Adrenal gland (tissue), 19 donors: ENCODE measurements around the gene OLFM1. TPM values are rescaled to one million over a fixed set of nuclear protein-coding genes. Genes with fewer than 3 reads are reported as not detected.

ENCODE experiments used
- DNase-seq, 7 donors: peaks; one replicate each; pipeline ENCODE4 v3.0.0-alpha.2; 2019 to 2020
- H3K27ac ChIP-seq, 5 donors: fragments of 200-600 bp; sonication (generic) in 4 of 5; 1 replicate in 3 of 5; 2 replicates in 2 of 5; pipeline versions ENCODE4 v1.5.1 to v1.8.0; 2016 to 2020; ENCODE audit warnings: mild to moderate bottlenecking in 1 of 5
- H3K27me3 ChIP-seq: fragments of 200-600 bp; 2 replicates; pipeline ENCODE4 v1.8.0; 2021
- H3K36me3 ChIP-seq, 2 donors: fragments of 200-600 bp; replicated peaks in 1 of 2; 1 replicate in 1 of 2; 2 replicates in 1 of 2; pipeline versions ENCODE4 v1.5.1 to v1.8.0; 2018 to 2022
- H3K4me1 ChIP-seq, 2 donors: fragments of 200-600 bp; replicated peaks in 1 of 2; 1 replicate in 1 of 2; 2 replicates in 1 of 2; pipeline versions ENCODE4 v1.5.1 to v1.8.0; 2018 to 2021
- H3K4me3 ChIP-seq, 4 donors: fragments of 200-600 bp; sonication (generic) in 3 of 4; one replicate each; pipeline ENCODE4 v1.5.1; 2016 to 2018
- H3K9me3 ChIP-seq, 3 donors: fragments of 200-600 bp; sonication (generic) in 1 of 3; replicated peaks in 1 of 3; 1 replicate in 2 of 3; 2 replicates in 1 of 3; pipeline versions ENCODE4 v1.5.1 to v1.8.0; 2016 to 2021
- CTCF ChIP-seq, 6 experiments: fragments of 450-650 bp in 4 of 6; fragments of 200-600 bp in 2 of 6; sonication (generic) in 1 of 6; IDR thresholded peaks; 1 replicate in 5 of 6; 2 replicates in 1 of 6; pipeline versions ENCODE4 v1.5.1 to v1.8.0; 2016 to 2021; ENCODE audit warnings: antibody characterized with exemption in 6 of 6, mild to moderate bottlenecking in 2 of 6, moderate library complexity in 1 of 6
- POLR2A ChIP-seq, 2 donors: fragments of 450-650 bp; IDR thresholded peaks; one replicate each; pipeline ENCODE4 v1.6.1; 2017; ENCODE audit warnings: antibody characterized with exemption in 2 of 2, mild to moderate bottlenecking in 2 of 2, moderate library complexity in 1 of 2
- WGBS, 4 donors: extraction: QIAGEN DNeasy Blood & Tissue Kit in 2 of 4; methylation state at CpG; one replicate each; pipeline versions ENCODE4 v1.1.5 to v1.1.7; 2013 to 2017; 5-methylcytosine and 5-hydroxymethylcytosine counted together
- intact Hi-C, 2 donors: fragments of 100-400 bp; cut with DNase I; formaldehyde crosslinking; loops; one replicate each; pipeline versions ENCODE4 v1.14.1 to v1.15.0; 2022 to 2023
- long read RNA-seq, 10 donors: library from polyadenylated mRNA in 3 of 10; unstranded in 2 of 10; stranded (forward) in 1 of 10; transcript quantifications; one replicate each; pipeline ENCODE4 v2.0.0 and lab custom pipeline, GENCODE V29; 2021 to 2026
- polyA plus RNA-seq, 3 donors: library from polyadenylated mRNA; stranded (reverse); fragments of 200-250 nt in 2 of 3; fragments of 350-450 nt in 1 of 3; fragmentation: Illumina TruSeq in 1 of 3; extraction: RNeasy Lipid Tissue Mini Kit (QIAGEN cat#74804) in 1 of 3; gene quantifications; one replicate each; pipeline ENCODE4 v1.2.3, GENCODE V29; 2013 to 2014
- total RNA-seq, 9 donors: library from RNA; depleted of rRNA in 4 of 9; stranded (reverse); fragments of >200 nt in 4 of 9; fragments of 120-200 nt in 1 of 9; fragmentation: NEBNext Ultra II Directional in 1 of 9; extraction: Animal tissue kit (Norgen Biotek cat#: 25700) in 1 of 9; gene quantifications; one replicate each; pipeline versions ENCODE4 v1.1.0 to v1.2.4, GENCODE V29; 2013 to 2023
- donor health status: healthy with polysubstance abuse.
- donor health status: Bipolar disorder and iron deficiency.
- donor health status: DM: yes; HTN: yes; CAD: no.
- donor health status: DM: no; HTN: no; CAD: no.
- donor health status: DM: no; HTN: no; CAD: no.
- donor health status: DM: yes; HTN: yes; CAD: no.

The OLFM1 gene
- total RNA-seq, result 10 to 100 TPM in 8 of 9 donors, 1 to 10 TPM in 1; 2.5 to 48.0 (median 27.8) TPM
- 10 to 100 TPM; 25.6 to 34.4 (median 33.8) TPM for polyA plus RNA-seq
- long read RNA-seq, donor 1, result 0 reads
- long read RNA-seq, donor 2, result 0 reads
- long read RNA-seq, donor 3, partial matches to known transcripts, result 0 of 4 reads
- long read RNA-seq, donor 3, other reads (novel, unspliced or antisense), result 0 of 4 reads
- long read RNA-seq, donor 4, transcript OLFM1-201 (6 exons, 2,591 nt), result major isoform, 6 of 9 reads
- long read RNA-seq, donor 4, partial matches to known transcripts, result 0 of 9 reads
- long read RNA-seq, donor 4, other reads (novel, unspliced or antisense), result 0 of 9 reads
- long read RNA-seq, donor 5, transcript OLFM1-202 (4 exons, 1,014 nt), result minor isoform, 14 of 117 reads
- long read RNA-seq, donor 5, transcript OLFM1-201 (6 exons, 2,591 nt), result major isoform, 48 of 117 reads
- long read RNA-seq, donor 5, transcript OLFM1-208 (4 exons, 1,057 nt), result minor isoform, 5 of 117 reads
- long read RNA-seq, donor 5, transcript OLFM1-204 (6 exons, 2,444 nt), result minor isoform, 46 of 117 reads
- long read RNA-seq, donor 5, partial matches to known transcripts, result 0 of 117 reads
- long read RNA-seq, donor 5, other reads (novel, unspliced or antisense), result 4 of 117 reads
- long read RNA-seq, donor 6, partial matches to known transcripts, result 0 of 3 reads
- long read RNA-seq, donor 6, other reads (novel, unspliced or antisense), result 0 of 3 reads
- long read RNA-seq, donor 7, result 0 reads
- long read RNA-seq, donor 8, partial matches to known transcripts, result 0 of 4 reads
- long read RNA-seq, donor 8, other reads (novel, unspliced or antisense), result 0 of 4 reads
- long read RNA-seq, donor 9, partial matches to known transcripts, result 0 of 1 reads
- long read RNA-seq, donor 9, other reads (novel, unspliced or antisense), result 0 of 1 reads
- long read RNA-seq, donor 10, partial matches to known transcripts, result 0 of 2 reads
- long read RNA-seq, donor 10, other reads (novel, unspliced or antisense), result 0 of 2 reads

GRCh38 chr9:135087489-135087792, at the start of gene OLFM1:
Gene OLFM1 (plus strand): TSS chr9:135087668. CDS start chr9:135087990, 322 bp downstream.
- Histone ChIP-seq H3K9me3 (no peaks in the 10 kb centered on the region), H3K4me1 (peaks cover 4 to 27% of the 10 kb centered on the region in 2 donors), H3K4me3 (peak within 1 kb of the TSS in 1 of 4 donors; percentile 53), H3K36me3 (no peaks in the 10 kb centered on the region), H3K27ac (peak within 1 kb of the TSS in 2 of 5 donors; percentile 35 to 51), H3K27me3 (peaks cover 23% of the 10 kb centered on the region)
- intact Hi-C loops, result loop anchor here (2.0 to 5.0 kb wide), 4 partner anchors 255 to 325 kb away; no protein-coding TSS in a partner anchor
- 0% methylated on average over 1 to 40 of the region's 40 CpGs; no CpG with 5 or more reads in 1 of the 4 donors for WGBS, 4 donors
- TF ChIP-seq POLR2A (IDR thresholded peaks at IDR 0.05) (peak in 1 of 2 donors; percentile 29), CTCF (IDR thresholded peaks at IDR 0.05) (peak; percentile 22 to 83 (median 62))
- DNase-seq, result peak; percentile 61 to 87 (median 76)

GRCh38 chr9:135038331-135038730, 49.1 kb upstream of the OLFM1 start:
- intact Hi-C loops, result no loop called here
- no peak overlapping the region for H3K27ac ChIP-seq
- no peaks in the 10 kb centered on the region for H3K36me3 ChIP-seq
- H3K4me1 ChIP-seq, result no peaks in the 10 kb centered on the region
- 74 to 79% (median 77%) methylated on average over 13 of the region's 13 CpGs for WGBS, 4 donors
- H3K4me3 ChIP-seq, result no peak overlapping the region
- no peak for DNase-seq
- H3K27me3 ChIP-seq, result no peaks in the 10 kb centered on the region
- no peak for TF ChIP-seq POLR2A (IDR thresholded peaks at IDR 0.05)
- no peak for TF ChIP-seq CTCF (IDR thresholded peaks at IDR 0.05)
- H3K9me3 ChIP-seq, result no peaks in the 10 kb centered on the region

- 70 to 87% (median 80%) methylated on average over 3 of the region's 3 CpGs for WGBS, 4 donors
- Histone ChIP-seq H3K27ac (no peak overlapping the region), H3K9me3 (no peaks in the 10 kb centered on the region), H3K36me3 (no peaks in the 10 kb centered on the region), H3K4me3 (no peak overlapping the region), H3K27me3 (no peaks in the 10 kb centered on the region), H3K4me1 (no peaks in the 10 kb centered on the region)
- no peak for DNase-seq
- intact Hi-C loops, result no loop called here
- TF ChIP-seq POLR2A (IDR thresholded peaks at IDR 0.05), result no peak
- no peak for TF ChIP-seq CTCF (IDR thresholded peaks at IDR 0.05)
These were observed 48.6 kb upstream of the OLFM1 start for GRCh38 chr9:135038826-135039225.
